K562 (cell line): ENCODE data around the gene TMEM39B. TPM values are rescaled to one million over a fixed set of nuclear protein-coding genes. Genes with fewer than 3 reads are reported as not detected.

Source experiments
- ATAC-seq: fragments of 200-7000 bp; cut with Tn5 transposase; 3 replicates; pipeline ENCODE4 v1.9.1; 2020; ENCODE audit warnings: moderate library complexity
- BruUV-seq: library from RNA; stranded (reverse); fragments of 400-500 nt; replicated peaks from 2 replicates; lab custom pipeline; 2021; lab: Mats Ljungman, UMichigan
- CTCF ChIA-PET: fragments of 300-600 bp; formaldehyde crosslinking; extraction: SDS; loops from one replicate; lab custom pipeline; 2021; ENCODE audit warnings: low intra/inter-chr PET ratio; lab: Yijun Ruan, JAX
- POLR2A ChIA-PET: fragments of 300-600, 350-650 bp; sonication (Branson Sonifier 250); formaldehyde crosslinking; extraction: SDS; loops from one replicate; lab custom pipeline; 2021; ENCODE audit warnings: antibody characterized with exemption, inconsistent platforms; lab: Yijun Ruan, JAX
- DNase-seq, 4 experiments: peaks; one replicate each; pipeline versions ENCODE4 v3.0.0 to v3.0.0-alpha.2; 2011 to 2018; ENCODE audit warnings: low spot score in 3 of 4, mixed read lengths in 3 of 4; ENCODE audit errors: extremely low read depth in 1 of 4
- FAIRE-seq: peaks from 2 replicates; lab custom pipeline; 2011; peaks lifted over from hg19 to GRCh38; lab: Jason Lieb, UNC
- H2AFZ ChIP-seq: 2 replicates; pipeline ENCODE4 v1.6.0; 2011; ENCODE audit warnings: low read depth, low read length, control low read depth, inconsistent platforms
- H3K27ac ChIP-seq: fragments of 200-600 bp; 3 replicates; pipeline ENCODE4 v1.8.0; 2011; ENCODE audit warnings: low read depth, mild to moderate bottlenecking, control low read depth, inconsistent platforms, low read length, moderate library complexity, mixed read lengths; ENCODE audit errors: extremely low read depth
- H3K27me3 ChIP-seq, 2 experiments: fragments of 300-600 bp in 1 of 2; 2 replicates in 1 of 2; 3 replicates in 1 of 2; pipeline versions ENCODE4 v1.6.0 to v1.8.0; 2011; ENCODE audit warnings: inconsistent platforms in 2 of 2, low read length in 2 of 2, mild to moderate bottlenecking in 1 of 2, mixed read lengths in 1 of 2, moderate library complexity in 1 of 2; ENCODE audit not compliant: control insufficient read depth in 2 of 2, insufficient read depth in 2 of 2
- H3K36me3 ChIP-seq: fragments of 300-600 bp; 3 replicates; pipeline ENCODE4 v1.8.0; 2011; ENCODE audit warnings: mild to moderate bottlenecking, low read length, inconsistent platforms; ENCODE audit not compliant: control insufficient read depth, insufficient read depth
- H3K4me1 ChIP-seq, 2 experiments: fragments of 200-600 bp in 1 of 2; replicated peaks in 1 of 2; 2 replicates in 1 of 2; 3 replicates in 1 of 2; pipeline versions ENCODE4 v1.5.1 to v1.8.0; 2011; ENCODE audit warnings: inconsistent platforms in 2 of 2, low read length in 2 of 2, mild to moderate bottlenecking in 1 of 2, mixed read lengths in 1 of 2, moderate library complexity in 1 of 2; ENCODE audit not compliant: control insufficient read depth in 2 of 2, insufficient read depth in 2 of 2
- H3K4me2 ChIP-seq: 2 replicates; pipeline ENCODE4 v1.6.1; 2011; ENCODE audit warnings: low read length, control low read depth, inconsistent platforms, mixed read lengths; ENCODE audit not compliant: insufficient read depth
- H3K4me3 ChIP-seq: fragments of 200-600 bp; sonication (generic), shearing (Covaris generic); 2 replicates; pipeline ENCODE4 v1.5.1; 2016; ENCODE audit warnings: control low read depth, inconsistent platforms
- H3K79me2 ChIP-seq: fragments of 200-600 bp; 3 replicates; pipeline ENCODE4 v1.8.0; 2011; ENCODE audit warnings: low read length, inconsistent platforms; ENCODE audit not compliant: control insufficient read depth, insufficient read depth
- H3K9ac ChIP-seq, 2 experiments: 2 replicates each; pipeline versions ENCODE4 v1.6.0 to v1.6.1; 2011; ENCODE audit warnings: low read depth in 2 of 2, low read length in 2 of 2, control low read depth in 1 of 2, inconsistent platforms in 1 of 2, mild to moderate bottlenecking in 1 of 2, mixed read lengths in 1 of 2; ENCODE audit not compliant: insufficient read depth in 1 of 2
- H3K9me1 ChIP-seq: one replicate; pipeline ENCODE4 v1.6.0; 2011; ENCODE audit warnings: inconsistent platforms, mild to moderate bottlenecking, low read length, moderate library complexity; ENCODE audit not compliant: control insufficient read depth, insufficient read depth
- H3K9me3 ChIP-seq: replicated peaks from 2 replicates; pipeline ENCODE4 v1.5.1; 2011; ENCODE audit warnings: low read depth, low read length, inconsistent platforms; ENCODE audit not compliant: control insufficient read depth, insufficient read depth
- H4K20me1 ChIP-seq: replicated peaks from 2 replicates; pipeline ENCODE4 v1.6.1; 2011; ENCODE audit warnings: low read length, inconsistent platforms, mixed read lengths; ENCODE audit not compliant: control insufficient read depth, insufficient read depth
- CBX5 ChIP-seq: IDR thresholded peaks from 2 replicates; pipeline ENCODE4 v1.6.1; 2014; ENCODE audit warnings: low read depth, borderline replicate concordance
- EGR1 ChIP-seq: fragments of 450-650 bp; conservative IDR thresholded peaks from 2 replicates; pipeline ENCODE4 v1.6.1; 2017; ENCODE audit warnings: mild to moderate bottlenecking
- JUN ChIP-seq, 2 experiments: sonication (generic) in 1 of 2; formaldehyde crosslinking in 1 of 2; IDR thresholded peaks; 2 replicates each; pipeline versions ENCODE4 v1.6.1 to v1.8.0; 2012 to 2022; ENCODE audit warnings: borderline replicate concordance in 2 of 2, mild to moderate bottlenecking in 2 of 2, improper control_type of control experiment in 1 of 2, low read depth in 1 of 2, low read length in 1 of 2, missing genetic modification reagents in 1 of 2
- KDM1A ChIP-seq, 2 experiments: fragments of 450-650 bp; IDR thresholded peaks; 2 replicates each; pipeline ENCODE4 v1.6.1; 2016; ENCODE audit warnings: mild to moderate bottlenecking in 2 of 2
- NFE2 ChIP-seq: IDR thresholded peaks from 2 replicates; pipeline ENCODE4 v1.6.1; 2014; ENCODE audit warnings: antibody characterized with exemption, low read depth
- OTX1 ChIP-seq: fragments of 450-650 bp; formaldehyde crosslinking; IDR thresholded peaks from 2 replicates; pipeline ENCODE4 v1.4.0; 2022; ENCODE audit warnings: mild to moderate bottlenecking
- POLR2AphosphoS5 ChIP-seq: IDR thresholded peaks from 2 replicates; pipeline ENCODE4 v1.6.1; 2011; ENCODE audit warnings: mild to moderate bottlenecking, low read depth, low read length, moderate library complexity; ENCODE audit not compliant: control insufficient read depth, insufficient read depth
- PREB ChIP-seq: sonication (generic); formaldehyde crosslinking; IDR thresholded peaks from 2 replicates; pipeline ENCODE4 v1.8.1; 2023; ENCODE audit warnings: mild to moderate bottlenecking, missing genetic modification reagents
- YBX1 ChIP-seq: fragments of 450-650 bp; IDR thresholded peaks from 2 replicates; pipeline ENCODE4 v1.7.1; 2016; ENCODE audit warnings: mild to moderate bottlenecking
- YY1 ChIP-seq, 3 experiments: IDR thresholded peaks; 2 replicates each; pipeline ENCODE4 v1.6.1; 2011; ENCODE audit warnings: low read length in 2 of 3, mild to moderate bottlenecking in 2 of 3, moderate library complexity in 2 of 3, borderline replicate concordance in 1 of 3, control low read depth in 1 of 3, low read depth in 1 of 3; ENCODE audit not compliant: insufficient read depth in 3 of 3, insufficient replicate concordance in 2 of 3, control insufficient read depth in 1 of 3, insufficient read length in 1 of 3; ENCODE audit errors: extremely low read depth in 1 of 3
- ZNF316 ChIP-seq: fragments of 450-650 bp; IDR thresholded peaks from 2 replicates; pipeline ENCODE4 v1.6.1; 2016
- ZNF655 ChIP-seq: fragments of 250-450 bp; sonication (Bioruptor Pico); IDR thresholded peaks from 2 replicates; pipeline ENCODE4 v1.5.0; 2021
- ZNF695 ChIP-seq: fragments of 450-650 bp; formaldehyde crosslinking; IDR thresholded peaks from 2 replicates; pipeline ENCODE4 v1.4.0; 2020; ENCODE audit warnings: mild to moderate bottlenecking, moderate library complexity
- ZSCAN29 ChIP-seq: fragments of 450-650 bp; IDR thresholded peaks from 2 replicates; pipeline ENCODE4 v1.6.1; 2017
- WGBS: fragments of 100-300 bp; shearing (Covaris generic); methylation state at CpG from one replicate; pipeline ENCODE4 v1.1.6; 2016; ENCODE audit warnings: low coverage, mixed read lengths; ENCODE audit not compliant: insufficient coverage; ENCODE audit errors: missing lambda C conversion rate; 5-methylcytosine and 5-hydroxymethylcytosine counted together
- in situ Hi-C: fragments of 300-500 bp; cut with MboI; formaldehyde crosslinking; loops from 4 replicates; pipeline ENCODE4 v1.15.0; 2018; ENCODE audit warnings: inconsistent platforms, mixed read lengths
- intact Hi-C: fragments of 100-400 bp; cut with micrococcal nuclease; formaldehyde crosslinking; loops from 2 replicates; pipeline ENCODE4 v1.14.2; 2022
- polyA plus RNA-seq, 8 experiments: library from polyadenylated mRNA; depleted of rRNA in 4 of 8; stranded (reverse) in 5 of 8; unstranded in 3 of 8; fragments of >200 nt; fragmentation: Nextera tagmentation in 2 of 8; fragmentation: Illumina TruSeq in 1 of 8; extraction: Ambion mirVana in 2 of 8; extraction: Trizol in 1 of 8; gene quantifications; 2 replicates each; pipeline versions ENCODE4 v1.2.1 to v1.2.3, GENCODE V29; 2011 to 2014; ENCODE audit warnings: inconsistent platforms in 1 of 8, missing spikeins in 1 of 8
- total RNA-seq, 7 experiments: library from RNA; depleted of rRNA in 6 of 7; stranded (reverse); fragments of >200 nt in 6 of 7; fragmentation: Illumina TruSeq in 2 of 7; extraction: Trizol in 2 of 7; gene quantifications; 2 replicates each; pipeline versions ENCODE4 v1.2.1 to v1.2.3, GENCODE V29; 2011 to 2021; ENCODE audit warnings: low replicate concordance in 1 of 7

Gene TMEM39B
- total and polyA plus RNA-seq, 9 of the 15 experiments (the other 6 are each of a cell fraction or from before 2014, with no cell fraction given) = 0.92 to 28.5 (median 9.7) TPM

- Histone ChIP-seq H3K27ac (no peak overlapping the region), H3K4me1 (no peaks in the 10 kb centered on the region), H3K27me3 (no peaks in the 10 kb centered on the region), H3K4me3 (no peak overlapping the region), H3K9me1 (no peaks in the 10 kb centered on the region), H3K79me2 (peaks cover 91% of the 10 kb centered on the region), H4K20me1 (peaks cover 25% of the 10 kb centered on the region), H3K4me2 (no peak overlapping the region), H2AFZ (no peak overlapping the region), H3K9ac (no peak overlapping the region), H3K9me3 (no peaks in the 10 kb centered on the region), H3K36me3 (peaks cover 89% of the 10 kb centered on the region)
- BruUV-seq = TSS peak; percentile 13
- TF ChIP-seq ZNF316 (no peak), KDM1A (IDR thresholded peaks at IDR 0.05) (0 out of 4 replicates have a peak, but pooled peaks of 1 of the 2 experiments have one; percentile 15), OTX1 (CRISPR knock-in tag) (no peak)
- in situ Hi-C loops = no loop called here
- no peak for ATAC-seq
- 54% methylated on average over 2 of the region's 2 CpGs for WGBS
- intact Hi-C loops = no loop called here
- DNase-seq = no peak
- ChIA-PET CTCF (no interaction called here), POLR2A (interaction anchor here (0.7 to 1.2 kb wide), 3 partner anchors 9 to 21 kb away, joined by 3 to 6 read pairs (median 3); no protein-coding TSS in a partner anchor)
- no peak for FAIRE-seq
Measured at GRCh38 chr1:32032275-32032615, 40.5 kb upstream of the TMEM39B start.

DNA sequence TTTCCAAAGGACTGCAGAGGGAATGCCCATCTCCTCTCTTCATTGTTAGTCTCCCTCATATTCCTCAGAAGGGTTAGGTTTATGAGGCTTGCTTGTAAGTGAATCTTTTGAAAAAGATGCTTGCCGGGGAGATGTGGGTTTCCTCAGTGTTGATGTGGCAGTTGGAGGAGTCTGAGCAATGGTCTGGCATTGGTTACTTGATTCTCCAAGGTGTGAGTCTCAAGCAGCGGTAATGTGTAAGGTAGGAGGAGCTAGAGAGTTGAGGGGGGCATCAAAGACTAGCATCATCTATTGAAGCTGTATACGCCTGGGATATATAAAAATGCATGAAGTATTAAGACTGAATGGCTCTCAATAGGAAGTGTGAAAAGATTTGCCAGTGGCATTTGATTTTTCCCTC, 37.6 kb upstream of the TMEM39B start:
- ATAC-seq = no peak; the same call in 2 of the 3 replicates
- FAIRE-seq = no peak
- H3K4me2 ChIP-seq = no peak overlapping the region
- no peak overlapping the region for H3K9ac ChIP-seq
- in situ Hi-C loops = no loop called here
- peaks cover 20% of the 10 kb centered on the region; the same call in 1 of the 2 replicates for H4K20me1 ChIP-seq
- 89% methylated on average over 3 of the region's 3 CpGs for WGBS
- ChIA-PET CTCF (no interaction called here), POLR2A (interaction anchor here (0.6 to 2.1 kb wide), 8 partner anchors 9 to 162 kb away, joined by 3 to 8 read pairs (median 3); no protein-coding TSS in a partner anchor)
- no TSS peak for BruUV-seq
- H3K27me3 ChIP-seq = no peaks in the 10 kb centered on the region
- no peaks in the 10 kb centered on the region for H3K4me1 ChIP-seq
- peaks cover 81% of the 10 kb centered on the region for H3K79me2 ChIP-seq
- no peak overlapping the region for H3K27ac ChIP-seq
- H3K36me3 ChIP-seq = peaks cover 96% of the 10 kb centered on the region
- no peaks in the 10 kb centered on the region for H3K9me3 ChIP-seq
- no peak overlapping the region for H3K4me3 ChIP-seq
- no peaks in the 10 kb centered on the region for H3K9me1 ChIP-seq
- H2AFZ ChIP-seq = no peak overlapping the region
- intact Hi-C loops = no loop called here
- DNase-seq = no peak
- TF ChIP-seq ZNF655 (no peak), ZSCAN29 (no peak), JUN (IDR thresholded peaks at IDR 0.05; ENCODE audit: borderline replicate concordance, low read depth, low read length) (no peak), JUN (CRISPR knock-in tag; IDR thresholded peaks at IDR 0.05; ENCODE audit: borderline replicate concordance) (no peak), PREB (CRISPR knock-in tag) (no peak), NFE2 (no peak), YY1 (IDR thresholded peaks at IDR 0.05; ENCODE audit: borderline replicate concordance in 1 of 3, control insufficient read depth in 1 of 3, extremely low read depth in 1 of 3, insufficient read depth in 3 of 3, insufficient read length in 1 of 3, insufficient replicate concordance in 2 of 3, low read depth in 1 of 3, low read length in 2 of 3) (no peak), CBX5 (no peak), YBX1 (no peak), EGR1 (no peak), ZNF695 (CRISPR knock-in tag) (no peak), POLR2AphosphoS5 (no peak)
